ENCODE data around the gene CMYA5. TPM values are rescaled to one million over a fixed set of nuclear protein-coding genes. Genes with fewer than 3 reads are reported as not detected.

Gene CMYA5
- total RNA-seq, 1 donor from 2014 or later = 1,210 TPM

DNA sequence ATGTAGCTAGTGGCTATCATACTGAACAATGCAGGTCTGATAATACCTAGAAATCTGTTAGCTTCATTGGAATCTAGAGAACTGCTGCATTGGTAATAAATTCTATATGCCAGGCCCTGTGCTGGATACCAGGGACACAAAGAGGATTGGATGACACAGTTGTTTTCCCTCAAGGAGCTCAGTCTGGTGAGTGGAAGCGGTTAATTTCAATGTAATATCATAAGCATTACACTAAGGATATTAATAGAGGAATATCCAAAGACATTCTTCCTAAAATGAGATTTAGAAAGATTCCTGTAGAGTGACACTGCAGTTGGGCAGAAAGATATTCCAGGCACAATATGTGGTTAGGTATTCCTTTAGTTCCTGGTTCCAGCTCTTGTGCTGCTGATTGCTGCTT lies 5.9 kb downstream of the CMYA5 start:
- peak overlapping the region; percentile 77 for H3K4me3 ChIP-seq
- H3K27ac ChIP-seq (replicated peaks) = peak overlapping the region; percentile 96
- DNase-seq = no peak
- no peaks in the 10 kb centered on the region for H3K9me3 ChIP-seq (replicated peaks)
- H3K36me3 ChIP-seq = no peaks in the 10 kb centered on the region
- TF ChIP-seq, protein P1, sequence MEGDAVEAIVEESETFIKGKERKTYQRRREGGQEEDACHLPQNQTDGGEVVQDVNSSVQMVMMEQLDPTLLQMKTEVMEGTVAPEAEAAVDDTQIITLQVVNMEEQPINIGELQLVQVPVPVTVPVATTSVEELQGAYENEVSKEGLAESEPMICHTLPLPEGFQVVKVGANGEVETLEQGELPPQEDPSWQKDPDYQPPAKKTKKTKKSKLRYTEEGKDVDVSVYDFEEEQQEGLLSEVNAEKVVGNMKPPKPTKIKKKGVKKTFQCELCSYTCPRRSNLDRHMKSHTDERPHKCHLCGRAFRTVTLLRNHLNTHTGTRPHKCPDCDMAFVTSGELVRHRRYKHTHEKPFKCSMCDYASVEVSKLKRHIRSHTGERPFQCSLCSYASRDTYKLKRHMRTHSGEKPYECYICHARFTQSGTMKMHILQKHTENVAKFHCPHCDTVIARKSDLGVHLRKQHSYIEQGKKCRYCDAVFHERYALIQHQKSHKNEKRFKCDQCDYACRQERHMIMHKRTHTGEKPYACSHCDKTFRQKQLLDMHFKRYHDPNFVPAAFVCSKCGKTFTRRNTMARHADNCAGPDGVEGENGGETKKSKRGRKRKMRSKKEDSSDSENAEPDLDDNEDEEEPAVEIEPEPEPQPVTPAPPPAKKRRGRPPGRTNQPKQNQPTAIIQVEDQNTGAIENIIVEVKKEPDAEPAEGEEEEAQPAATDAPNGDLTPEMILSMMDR (IDR thresholded peaks at IDR 0.05; ENCODE audit: borderline replicate concordance) = no peak
- peaks cover 43% of the 10 kb centered on the region for H3K4me1 ChIP-seq
- intact Hi-C loops (cut with micrococcal nuclease) = no loop called here
- no peaks in the 10 kb centered on the region for H3K27me3 ChIP-seq (ENCODE audit: low read depth)

DNA sequence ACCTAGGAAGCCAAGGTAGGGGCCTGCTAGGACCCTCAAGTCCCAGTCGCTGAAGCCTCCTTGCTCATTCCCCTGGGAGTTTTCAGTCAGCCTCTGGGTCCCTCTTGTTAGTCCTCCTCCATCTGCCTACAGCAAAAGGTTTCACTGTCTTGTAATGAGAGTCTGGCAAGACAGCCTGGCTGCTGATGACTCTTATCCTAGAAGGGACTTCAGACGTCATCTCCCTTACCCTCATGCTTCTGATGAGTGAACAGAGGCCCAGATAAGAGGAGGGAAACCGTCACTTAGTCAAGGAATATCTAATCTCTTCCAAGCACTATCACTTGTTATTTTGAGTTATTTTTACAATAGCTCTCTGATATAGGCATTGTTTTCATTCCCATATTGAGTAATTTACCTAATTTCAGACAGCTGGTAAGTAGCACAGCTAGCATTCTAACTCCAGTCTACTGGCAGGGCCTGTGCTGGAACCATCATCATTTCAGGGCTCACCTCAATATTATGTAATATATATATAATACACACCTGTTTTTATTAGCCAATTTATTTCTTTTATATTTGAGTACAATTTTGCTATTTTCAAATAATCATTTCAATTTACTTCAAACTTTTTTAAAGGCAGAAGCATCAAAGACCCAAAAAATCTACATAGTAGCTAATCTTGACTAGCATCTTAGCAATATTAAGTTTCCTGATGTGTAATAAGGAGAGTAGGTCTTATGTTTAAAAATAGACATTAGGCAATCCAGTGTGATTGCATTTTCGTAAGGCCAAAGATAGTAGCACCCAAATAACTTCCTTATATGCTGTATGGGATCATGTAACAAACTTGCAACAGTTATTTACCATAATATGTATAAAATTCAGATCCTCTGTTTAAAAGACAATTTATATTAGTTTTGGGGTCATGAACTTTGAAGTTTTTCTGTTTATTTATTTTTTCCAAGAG lies 7.9 kb downstream of the CMYA5 start:
- no peaks in the 10 kb centered on the region for H3K36me3 ChIP-seq
- DNase-seq = no peak
- H3K4me1 ChIP-seq = peaks cover 40% of the 10 kb centered on the region
- no peaks in the 10 kb centered on the region for H3K9me3 ChIP-seq (replicated peaks)
- intact Hi-C loops (cut with micrococcal nuclease) = no loop called here
- no peaks in the 10 kb centered on the region for H3K27me3 ChIP-seq (ENCODE audit: low read depth)
- TF ChIP-seq, protein P1 (IDR thresholded peaks at IDR 0.05; ENCODE audit: borderline replicate concordance) = no peak
- peak overlapping the region; percentile 96 for H3K27ac ChIP-seq (replicated peaks)
- peak overlapping the region; percentile 77 for H3K4me3 ChIP-seq

DNA sequence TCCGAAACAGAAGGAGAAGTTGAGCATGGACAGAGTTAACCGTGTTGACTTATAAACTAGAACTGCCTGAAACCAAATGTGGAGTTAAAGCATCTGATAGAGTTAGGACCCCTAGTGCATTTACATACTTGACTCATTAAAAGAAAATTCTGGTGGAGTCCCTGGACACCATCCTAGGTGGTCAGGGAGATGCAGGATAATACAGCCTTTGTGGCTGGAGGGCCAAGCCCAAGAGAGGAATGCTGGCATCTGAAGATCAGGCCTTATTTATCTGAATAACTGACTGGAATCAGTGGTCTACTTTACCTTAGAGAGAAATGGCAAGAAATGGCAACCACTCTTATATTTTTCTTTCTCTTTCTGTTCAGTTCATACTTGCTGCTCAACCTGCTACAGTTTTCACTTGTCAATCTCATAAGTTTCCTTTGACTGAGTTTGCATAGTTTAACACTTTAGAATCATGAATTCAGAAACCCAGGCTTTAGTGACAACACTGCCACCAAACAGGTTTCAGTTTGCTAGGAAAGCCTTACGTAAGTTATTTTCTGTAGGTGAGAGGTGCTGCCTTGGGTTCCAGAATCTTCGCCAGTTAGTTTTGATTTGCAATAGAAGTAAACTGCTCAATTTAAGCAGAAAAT lies 10.2 kb downstream of the CMYA5 start:
- Histone ChIP-seq H3K4me3 (no peak overlapping the region), H3K9me3 (replicated peaks) (no peaks in the 10 kb centered on the region), H3K4me1 (peaks cover 61% of the 10 kb centered on the region)

DNA sequence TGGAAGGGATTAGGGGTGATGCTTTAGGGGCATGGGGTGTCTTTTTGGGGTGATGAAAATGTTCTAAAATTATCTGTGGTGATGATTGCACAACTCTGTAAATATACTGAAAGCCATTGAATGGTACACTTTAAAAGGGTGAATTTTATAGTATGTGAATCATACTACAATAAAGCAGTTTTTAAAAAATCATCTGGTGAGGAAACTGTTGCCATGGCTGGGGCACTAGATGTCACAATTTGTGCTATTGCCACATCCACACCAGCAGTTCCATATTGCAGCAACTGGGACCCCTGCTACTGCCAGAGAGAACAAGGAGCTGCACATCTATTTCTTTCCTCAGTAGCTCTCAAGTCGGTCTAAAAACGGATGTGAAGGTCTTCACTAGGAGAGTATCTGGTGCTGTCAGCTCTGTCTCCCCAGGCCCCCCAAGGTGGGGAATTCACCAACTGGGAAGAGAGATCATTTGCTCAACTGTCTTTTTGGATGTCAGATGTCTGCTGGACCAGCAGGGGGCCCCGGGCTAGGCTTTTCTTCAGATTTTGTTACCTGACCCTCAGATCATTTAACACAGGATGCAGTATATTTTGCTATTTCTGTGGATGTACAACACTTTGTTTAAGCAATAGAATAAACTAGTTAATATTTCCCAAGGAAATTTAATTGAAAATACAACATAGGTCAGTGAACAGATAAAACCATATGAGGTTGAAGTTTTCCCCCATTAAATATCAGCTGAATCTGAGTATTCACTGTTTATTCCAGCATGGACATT lies 13.2 kb downstream of the CMYA5 start:
- TF ChIP-seq, protein P1 (IDR thresholded peaks at IDR 0.05; ENCODE audit: borderline replicate concordance) = peak; percentile 62
- intact Hi-C loops (cut with micrococcal nuclease) = no loop called here
- H3K36me3 ChIP-seq = no peaks in the 10 kb centered on the region
- H3K4me3 ChIP-seq = no peak overlapping the region
- H3K9me3 ChIP-seq (replicated peaks) = no peaks in the 10 kb centered on the region
- peaks cover 73% of the 10 kb centered on the region for H3K4me1 ChIP-seq
- H3K27ac ChIP-seq (replicated peaks) = peak overlapping the region; percentile 96
- H3K27me3 ChIP-seq (ENCODE audit: low read depth) = no peaks in the 10 kb centered on the region
- DNase-seq = no peak

More for the DNA sequence above, 10.2 kb downstream of the CMYA5 start:
- Histone ChIP-seq H3K27me3 (ENCODE audit: low read depth) (no peaks in the 10 kb centered on the region), H3K27ac (replicated peaks) (peak overlapping the region; percentile 96), H3K36me3 (no peaks in the 10 kb centered on the region)
- DNase-seq = no peak
- intact Hi-C loops (cut with micrococcal nuclease) = no loop called here
- TF ChIP-seq, protein P1 (IDR thresholded peaks at IDR 0.05; ENCODE audit: borderline replicate concordance) = no peak

DNA sequence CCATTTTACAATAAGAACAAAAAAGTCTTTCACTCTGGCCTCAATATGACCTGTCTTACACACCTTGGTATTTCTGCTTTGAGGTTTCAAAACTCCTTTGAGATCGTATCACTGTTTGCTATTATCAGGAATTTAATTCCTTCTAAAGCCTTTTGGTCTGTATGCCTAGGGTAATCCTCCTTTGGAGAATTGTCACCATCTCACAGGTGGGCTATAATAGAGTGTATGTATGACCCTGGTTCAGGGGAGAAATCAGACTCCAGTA lies 13.7 kb downstream of the CMYA5 start:
- H3K9me3 ChIP-seq (replicated peaks) = no peaks in the 10 kb centered on the region
- TF ChIP-seq, protein P1 (IDR thresholded peaks at IDR 0.05; ENCODE audit: borderline replicate concordance) = no peak
- intact Hi-C loops (cut with micrococcal nuclease) = no loop called here

More for the DNA sequence above, 13.7 kb downstream of the CMYA5 start:
- peaks cover 73% of the 10 kb centered on the region for H3K4me1 ChIP-seq
- DNase-seq = no peak
- peak overlapping the region; percentile 96 for H3K27ac ChIP-seq (replicated peaks)
- no peak overlapping the region for H3K4me3 ChIP-seq
- no peaks in the 10 kb centered on the region for H3K36me3 ChIP-seq
- H3K27me3 ChIP-seq (ENCODE audit: low read depth) = no peaks in the 10 kb centered on the region

All from left ventricle myocardium inferior (tissue), 1 donor.